SK-N-SH (cell line): ENCODE measurements around the gene LLGL1.

Experiments used
- EP300 ChIP-seq, 2 experiments: IDR thresholded peaks; 2 replicates each; pipeline versions ENCODE4 v1.4.0 to v1.6.1; 2012; ENCODE audit warnings: borderline replicate concordance in 1 of 2, low read depth in 1 of 2, low read length in 1 of 2
- TF ChIP-seq, protein P1 (sequence below): fragments of 200-600 bp; sonication (generic); IDR thresholded peaks from 2 replicates; pipeline ENCODE4 v1.6.1; 2017; ENCODE audit warnings: antibody characterized with exemption, mild to moderate bottlenecking, moderate library complexity

DNA sequence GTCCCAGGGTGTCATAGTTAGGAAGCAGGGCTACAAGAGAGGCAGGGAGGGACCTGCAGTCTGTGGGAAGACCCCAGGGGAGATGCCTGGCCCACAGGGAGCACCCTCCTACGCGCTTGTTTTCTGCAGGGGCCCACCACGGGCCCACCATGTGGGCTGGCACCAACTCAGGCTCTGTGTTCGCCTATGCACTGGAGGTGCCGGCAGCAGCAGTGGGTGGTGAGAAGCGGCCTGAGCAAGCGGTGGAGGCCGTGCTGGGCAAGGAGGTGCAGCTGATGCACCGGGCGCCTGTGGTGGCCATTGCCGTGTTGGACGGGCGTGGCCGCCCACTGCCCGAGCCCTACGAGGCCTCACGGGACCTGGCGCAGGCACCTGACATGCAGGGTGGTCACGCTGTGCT is 15.0 kb downstream of the LLGL1 start:
- TF ChIP-seq, protein P1, sequence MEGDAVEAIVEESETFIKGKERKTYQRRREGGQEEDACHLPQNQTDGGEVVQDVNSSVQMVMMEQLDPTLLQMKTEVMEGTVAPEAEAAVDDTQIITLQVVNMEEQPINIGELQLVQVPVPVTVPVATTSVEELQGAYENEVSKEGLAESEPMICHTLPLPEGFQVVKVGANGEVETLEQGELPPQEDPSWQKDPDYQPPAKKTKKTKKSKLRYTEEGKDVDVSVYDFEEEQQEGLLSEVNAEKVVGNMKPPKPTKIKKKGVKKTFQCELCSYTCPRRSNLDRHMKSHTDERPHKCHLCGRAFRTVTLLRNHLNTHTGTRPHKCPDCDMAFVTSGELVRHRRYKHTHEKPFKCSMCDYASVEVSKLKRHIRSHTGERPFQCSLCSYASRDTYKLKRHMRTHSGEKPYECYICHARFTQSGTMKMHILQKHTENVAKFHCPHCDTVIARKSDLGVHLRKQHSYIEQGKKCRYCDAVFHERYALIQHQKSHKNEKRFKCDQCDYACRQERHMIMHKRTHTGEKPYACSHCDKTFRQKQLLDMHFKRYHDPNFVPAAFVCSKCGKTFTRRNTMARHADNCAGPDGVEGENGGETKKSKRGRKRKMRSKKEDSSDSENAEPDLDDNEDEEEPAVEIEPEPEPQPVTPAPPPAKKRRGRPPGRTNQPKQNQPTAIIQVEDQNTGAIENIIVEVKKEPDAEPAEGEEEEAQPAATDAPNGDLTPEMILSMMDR = no peak
- TF ChIP-seq EP300 (IDR thresholded peaks at IDR 0.05; ENCODE audit: borderline replicate concordance in 1 of 2, low read depth in 1 of 2, low read length in 1 of 2) = no peak
